Measurements from ENCODE around the gene KCNB1.
"Not testable (repeated sequence)": the region's sequence is repeated elsewhere in the genome, so short reads cannot be mapped to it uniquely, and the experiment has no call there.

The KCNB1 gene

DNA sequence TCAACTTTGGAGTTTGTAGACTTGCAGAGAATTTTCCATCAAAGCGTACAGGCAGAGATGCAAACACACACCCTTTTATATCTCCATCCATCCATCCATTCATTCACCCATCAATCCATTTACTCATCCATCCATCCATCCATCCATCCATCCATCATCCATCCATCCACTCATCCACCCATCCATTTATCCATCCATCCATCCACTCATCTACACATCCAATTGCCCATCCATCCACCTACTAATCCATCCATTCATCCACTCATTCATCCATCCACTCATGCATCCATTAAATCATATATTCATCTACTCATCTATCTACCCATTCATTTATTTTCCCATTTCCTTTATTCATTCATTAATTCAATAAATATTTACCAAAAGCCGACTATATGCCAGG lies 52.1 kb downstream of the KCNB1 start:
- no peak for DNase-seq

DNA sequence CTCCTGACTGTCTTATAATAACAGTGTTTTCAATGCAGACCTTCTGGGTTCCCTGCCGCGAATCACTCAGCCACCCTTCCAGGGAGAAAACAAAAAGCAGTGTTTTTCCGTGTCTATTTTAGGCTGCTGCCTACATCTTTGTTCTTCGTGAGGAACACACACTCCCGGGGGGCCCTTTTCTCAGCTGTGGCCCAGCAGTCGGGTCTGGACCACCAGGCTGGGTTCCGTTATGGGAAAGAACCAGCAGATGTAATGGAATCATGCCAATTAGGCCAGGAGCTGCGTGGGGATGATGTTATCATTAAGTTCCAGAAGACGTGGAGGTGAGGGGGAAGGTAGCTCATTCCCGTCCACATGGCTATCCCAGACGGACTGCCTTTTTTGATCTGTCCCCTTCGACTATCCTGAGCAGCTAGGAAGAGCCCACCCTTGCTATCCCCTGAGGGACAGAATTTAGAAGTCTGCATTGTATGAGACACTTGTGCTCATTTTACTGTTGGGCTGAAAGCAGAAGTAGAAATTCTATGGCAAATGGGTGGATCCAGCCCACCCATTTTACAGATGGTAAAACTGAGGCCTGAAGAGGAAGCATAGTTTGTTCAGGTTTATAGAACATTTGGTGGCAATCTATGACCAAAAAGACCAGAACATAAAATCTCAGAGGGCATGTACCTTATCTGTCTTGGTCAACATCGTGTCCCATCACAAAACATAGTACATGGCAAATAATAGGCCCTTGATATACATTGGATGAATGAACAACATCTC lies 54.5 kb downstream of the KCNB1 start:
- DNase-seq, result no peak

DNA sequence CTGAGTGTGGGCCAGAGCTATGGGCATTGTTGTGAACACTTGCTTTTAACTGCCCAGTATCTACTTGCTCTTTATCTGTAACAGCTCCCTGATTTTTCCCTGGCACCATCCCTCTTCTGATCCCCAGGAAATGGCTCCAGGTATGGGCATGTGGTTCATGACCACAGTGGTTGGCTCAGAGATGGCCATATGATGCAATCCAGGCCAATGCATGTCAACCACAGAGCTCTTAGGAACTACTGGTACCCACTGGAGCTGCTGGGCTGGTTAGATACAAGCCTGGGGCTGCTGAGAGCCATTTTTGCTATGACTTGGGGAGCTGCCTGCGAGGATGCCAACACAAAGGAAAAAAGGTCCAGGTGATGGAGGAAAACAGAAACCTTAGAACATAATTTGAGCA lies 55.6 kb downstream of the KCNB1 start:
- no peak for DNase-seq

DNA sequence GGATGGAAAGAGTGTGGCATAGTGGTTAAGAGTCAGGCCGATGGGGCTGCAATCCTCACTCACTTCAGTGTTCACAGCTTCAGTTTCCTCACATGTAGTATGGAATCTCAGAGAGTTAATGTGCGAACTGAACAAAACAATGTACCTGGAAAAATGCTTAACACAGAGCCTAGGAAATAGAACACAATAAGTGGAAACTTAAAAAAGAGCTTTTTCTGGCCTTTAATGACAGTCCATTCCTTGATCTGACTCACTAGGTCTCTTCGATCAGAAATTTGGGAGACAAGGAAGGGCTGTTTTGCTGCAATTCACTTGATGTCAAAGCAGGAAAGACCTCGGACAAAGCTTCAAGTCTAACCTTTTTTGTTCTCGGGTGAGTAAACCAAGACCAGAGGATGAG lies 56.1 kb downstream of the KCNB1 start:
- DNase-seq, result no peak

DNA sequence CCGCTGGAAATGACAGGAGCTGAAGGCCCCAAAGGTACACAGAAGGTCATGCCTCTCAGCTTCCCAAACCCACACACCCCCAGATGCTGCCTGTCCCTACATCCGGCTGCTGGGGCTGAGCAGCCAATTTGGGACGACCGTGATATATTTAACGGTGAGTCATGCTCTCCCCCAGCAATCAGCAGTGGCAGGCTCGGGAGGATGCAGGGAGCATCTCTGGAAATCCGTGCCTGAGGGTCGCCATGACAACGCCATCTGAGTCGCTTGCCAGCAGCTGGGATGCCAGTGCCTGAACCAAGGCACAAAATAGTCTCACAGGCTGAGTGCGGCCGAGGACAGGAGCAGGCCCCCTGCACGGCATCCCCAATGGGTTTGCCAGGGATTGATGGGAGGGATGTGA lies 57.9 kb downstream of the KCNB1 start:
- no peak for DNase-seq

DNA sequence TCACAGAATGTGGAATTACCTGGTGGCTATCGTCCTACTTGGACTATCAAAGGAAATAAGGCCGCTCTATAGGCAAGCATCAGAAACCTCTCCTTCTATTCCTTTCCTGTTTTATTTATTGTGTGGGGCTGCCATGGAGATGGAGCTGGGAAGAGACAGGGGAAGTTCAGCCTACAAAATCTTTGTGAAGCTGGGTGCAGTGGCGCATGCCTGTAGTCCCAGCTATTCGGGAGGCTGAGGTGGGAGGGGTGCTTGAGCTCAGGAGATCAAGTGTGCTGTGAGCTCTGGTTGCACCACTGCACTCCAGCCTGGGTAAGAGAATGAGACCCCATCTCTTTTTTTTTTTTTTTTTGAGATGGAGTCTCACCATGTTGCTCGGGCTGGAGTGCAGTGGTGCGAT lies 60.3 kb downstream of the KCNB1 start:
- no peak for DNase-seq

DNA sequence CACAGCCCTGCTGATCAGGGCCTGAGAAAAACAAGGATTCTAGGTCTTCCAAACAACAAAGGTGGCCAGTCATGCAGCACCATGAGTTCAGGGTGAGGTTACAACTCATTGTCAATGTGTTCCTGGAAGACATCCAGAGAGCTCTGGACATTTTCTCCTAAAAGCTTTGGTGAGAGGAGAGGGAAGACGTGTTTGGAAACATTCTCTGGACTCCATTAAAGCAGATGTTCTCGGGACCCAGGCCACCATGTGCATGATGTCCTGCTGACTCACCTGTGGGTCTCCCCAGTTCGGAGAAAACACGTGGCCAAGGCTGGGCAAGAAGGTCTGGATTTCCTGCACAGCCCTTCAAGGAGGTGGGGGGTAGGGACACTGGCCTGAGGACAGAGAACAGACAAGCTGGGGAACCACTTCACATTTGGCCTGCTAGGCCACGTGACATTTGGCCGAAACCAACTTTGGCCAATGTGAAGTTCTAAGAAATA lies 61.6 kb downstream of the KCNB1 start:
- no peak for DNase-seq

DNA sequence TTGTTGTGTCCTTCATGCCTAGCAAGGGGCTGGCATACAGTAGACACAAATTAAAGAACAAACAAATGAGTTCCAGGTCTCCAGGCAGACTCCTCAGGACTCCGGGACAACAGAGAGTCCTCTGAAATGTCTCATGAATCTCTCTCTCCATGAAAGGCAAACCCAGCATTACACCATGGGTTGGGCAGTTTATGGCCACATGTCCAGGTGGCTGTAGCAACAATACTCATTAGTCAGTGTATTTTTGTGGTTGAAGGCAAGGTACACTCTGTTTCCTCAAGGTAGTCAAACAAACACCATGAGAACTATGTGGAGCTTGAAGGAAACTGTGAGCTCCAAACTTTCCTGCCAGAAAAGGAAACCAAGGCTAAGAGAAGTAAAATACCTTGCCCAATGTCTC lies 62.2 kb downstream of the KCNB1 start:
- no peak for DNase-seq

DNA sequence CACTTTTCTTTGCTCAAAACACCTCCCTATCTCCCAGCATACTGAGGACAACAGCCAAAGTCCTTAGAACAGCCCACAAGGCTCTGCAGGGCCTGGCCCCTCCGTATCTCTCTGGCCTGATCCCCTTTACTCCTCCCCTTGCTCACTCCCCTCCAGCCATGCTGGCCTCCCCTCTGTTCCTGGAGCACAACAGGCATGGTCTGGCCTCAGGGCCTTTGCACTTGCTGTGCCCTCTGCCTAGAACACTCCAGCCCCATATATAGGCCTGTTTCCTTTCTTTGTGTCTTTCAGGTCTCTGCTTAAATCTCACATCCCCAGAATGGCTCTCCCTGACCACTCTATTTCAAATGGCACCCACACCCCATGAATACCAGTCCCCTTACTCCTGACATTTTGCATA lies 62.7 kb downstream of the KCNB1 start:
- DNase-seq, result no peak

DNA sequence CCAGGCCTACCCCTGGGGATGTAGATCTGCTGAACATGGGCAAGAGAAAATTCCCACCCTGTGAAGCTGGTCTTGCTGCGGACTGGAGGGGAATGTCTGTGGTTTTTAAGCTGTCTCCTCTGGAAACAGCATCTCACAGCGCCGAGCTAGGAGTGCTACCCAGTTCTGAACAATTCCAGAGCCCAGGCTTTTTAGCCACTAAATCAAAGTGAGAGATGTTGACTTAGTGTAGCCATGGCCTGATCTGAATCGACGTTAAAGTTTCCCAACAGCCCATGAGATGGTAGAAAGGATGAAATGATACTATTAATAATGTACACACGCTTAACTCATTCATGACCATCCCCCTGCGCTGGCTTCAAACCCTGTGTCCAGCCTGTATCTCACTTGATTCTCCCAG lies 63.7 kb downstream of the KCNB1 start:
- DNase-seq, result no peak

DNA sequence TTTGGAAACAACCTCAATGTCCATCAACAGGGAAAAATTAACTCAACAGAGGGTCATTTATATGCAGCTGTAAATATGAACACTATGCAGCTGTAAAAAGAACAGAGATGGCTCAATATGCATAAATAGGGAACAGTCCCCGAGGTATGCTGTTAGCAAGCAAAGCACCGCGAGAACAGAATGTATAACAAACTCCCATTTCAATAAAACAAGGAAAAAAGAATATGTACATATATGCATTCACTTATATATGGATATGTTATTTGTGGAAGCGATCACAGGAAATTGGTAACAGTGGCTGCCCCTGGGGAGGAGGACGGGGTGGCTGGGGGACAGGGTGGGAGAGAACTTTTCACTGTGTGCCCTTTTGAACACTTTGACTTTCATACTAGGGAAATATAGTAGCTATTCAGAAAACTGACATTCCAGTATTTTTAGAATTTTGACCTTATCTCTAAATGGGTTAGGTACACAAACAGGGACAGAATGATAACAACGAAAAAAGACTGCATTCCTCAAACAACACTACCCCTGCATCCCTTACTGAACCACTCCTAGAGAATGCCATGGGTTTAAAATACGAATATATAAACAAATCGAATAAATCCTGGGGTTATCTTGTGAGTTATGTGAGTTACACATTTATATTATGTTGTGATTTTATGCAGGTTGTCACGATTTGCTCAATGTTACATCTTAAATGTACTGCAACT lies 64.5 kb downstream of the KCNB1 start:
- DNase-seq, result no peak

DNA sequence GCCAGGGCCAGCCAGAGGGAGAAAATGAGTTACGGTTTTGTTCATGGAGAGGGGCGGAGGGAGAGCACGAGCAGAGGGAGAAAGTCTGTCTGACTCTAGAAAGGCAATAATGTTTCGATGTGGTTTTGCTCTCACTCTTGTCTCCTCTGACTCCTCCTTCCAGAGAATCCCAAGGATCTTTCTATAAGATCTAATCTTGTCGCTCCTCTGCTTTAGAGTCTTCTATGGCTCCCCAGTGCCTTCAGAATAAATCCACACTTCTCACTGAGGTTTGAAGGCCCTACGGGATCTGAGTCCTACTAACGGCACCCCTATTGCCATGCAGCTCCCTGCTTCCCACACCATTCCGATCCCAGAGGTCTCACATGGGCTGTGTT lies 66.8 kb downstream of the KCNB1 start:
- DNase-seq, result no peak

DNA sequence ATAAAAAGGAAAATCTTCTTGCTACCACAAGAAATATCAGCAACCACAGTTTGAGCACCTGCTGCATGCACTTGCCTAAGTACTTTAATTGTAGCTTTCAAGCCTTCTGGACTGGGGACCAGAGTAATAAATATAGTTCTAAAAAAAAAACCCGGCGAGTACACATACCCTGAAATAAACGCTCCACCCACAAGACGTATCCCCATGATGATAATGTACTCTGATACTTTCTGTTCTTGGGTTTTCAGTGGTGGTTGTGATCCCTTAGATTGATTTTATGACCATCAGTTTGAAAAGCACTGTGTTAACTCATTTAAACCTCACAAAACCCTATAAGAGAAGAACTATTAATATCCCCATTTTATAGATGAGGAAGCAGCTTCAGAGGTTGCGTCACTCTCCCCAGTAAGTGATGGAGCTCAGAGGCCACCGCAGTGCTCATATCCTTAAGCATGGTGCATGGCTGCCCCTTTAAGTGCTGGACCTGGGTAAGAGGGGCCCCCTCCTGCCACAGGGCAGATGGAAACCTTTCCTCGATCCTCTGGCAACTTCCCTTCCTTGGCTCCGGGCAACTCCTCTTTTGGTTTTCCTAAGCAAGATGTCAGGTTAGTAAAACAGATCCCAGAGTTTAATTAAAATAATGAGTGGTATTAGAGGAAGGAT lies 67.3 kb downstream of the KCNB1 start:
- DNase-seq, result no peak

DNA sequence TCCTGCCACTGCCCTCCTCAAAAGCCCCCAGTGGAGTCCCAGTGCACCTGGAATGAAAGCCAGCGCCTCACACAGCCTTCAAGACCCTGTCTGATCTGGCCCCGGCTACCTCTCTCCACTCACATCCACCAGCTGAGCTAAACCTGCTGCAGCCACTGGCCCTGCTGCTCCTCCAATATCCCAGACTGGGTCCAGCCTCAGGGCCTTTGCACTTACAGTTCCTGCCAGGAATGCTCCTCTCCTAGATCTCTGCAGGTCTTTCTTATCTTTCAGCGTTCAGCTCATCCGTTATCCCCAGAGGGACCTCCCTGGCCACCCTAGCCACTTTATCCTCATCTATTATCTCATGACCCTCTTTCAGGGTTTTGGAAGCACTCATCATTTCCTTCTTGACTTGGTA lies 68.8 kb downstream of the KCNB1 start:
- DNase-seq, result no peak

DNA sequence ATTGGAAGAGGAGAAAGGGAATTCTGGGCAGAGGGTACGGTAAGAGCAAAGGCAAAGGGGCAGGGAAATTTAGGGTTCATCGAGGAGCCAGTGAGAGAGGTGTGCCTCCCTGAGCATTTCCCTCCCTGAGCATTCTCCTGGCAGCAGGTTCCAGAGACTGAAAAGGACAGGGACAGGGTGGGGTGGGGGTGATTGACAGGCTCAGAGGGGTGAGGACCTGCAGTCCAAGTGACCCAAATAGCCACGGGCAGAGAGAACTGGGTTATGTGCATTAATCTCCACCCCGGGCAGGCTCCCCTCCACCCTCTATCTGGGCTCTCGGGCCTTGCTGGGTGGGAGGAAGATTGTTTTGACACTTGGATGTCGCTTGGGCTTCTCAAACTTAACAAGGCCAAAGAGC lies 69.5 kb downstream of the KCNB1 start:
- DNase-seq, result no peak

DNA sequence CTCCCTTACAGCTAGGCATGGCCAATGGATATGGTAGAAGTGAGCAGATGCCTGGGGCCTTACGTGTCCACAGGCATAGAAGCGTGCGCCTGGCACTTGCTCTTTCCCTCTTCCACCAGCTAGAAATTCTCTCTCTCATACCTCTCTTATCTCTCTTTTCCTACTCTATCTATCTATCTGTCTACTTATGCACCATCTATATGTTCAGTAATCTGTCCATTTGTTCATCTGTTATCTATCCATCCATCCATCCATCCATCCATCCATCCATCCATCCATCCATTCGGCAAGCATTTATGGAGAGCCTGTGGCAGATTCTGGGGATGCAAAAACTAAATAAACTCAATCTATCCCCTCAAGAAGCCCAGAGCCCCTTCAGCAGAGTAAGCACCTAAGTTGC lies 70.2 kb downstream of the KCNB1 start:
- no peak for DNase-seq

DNA sequence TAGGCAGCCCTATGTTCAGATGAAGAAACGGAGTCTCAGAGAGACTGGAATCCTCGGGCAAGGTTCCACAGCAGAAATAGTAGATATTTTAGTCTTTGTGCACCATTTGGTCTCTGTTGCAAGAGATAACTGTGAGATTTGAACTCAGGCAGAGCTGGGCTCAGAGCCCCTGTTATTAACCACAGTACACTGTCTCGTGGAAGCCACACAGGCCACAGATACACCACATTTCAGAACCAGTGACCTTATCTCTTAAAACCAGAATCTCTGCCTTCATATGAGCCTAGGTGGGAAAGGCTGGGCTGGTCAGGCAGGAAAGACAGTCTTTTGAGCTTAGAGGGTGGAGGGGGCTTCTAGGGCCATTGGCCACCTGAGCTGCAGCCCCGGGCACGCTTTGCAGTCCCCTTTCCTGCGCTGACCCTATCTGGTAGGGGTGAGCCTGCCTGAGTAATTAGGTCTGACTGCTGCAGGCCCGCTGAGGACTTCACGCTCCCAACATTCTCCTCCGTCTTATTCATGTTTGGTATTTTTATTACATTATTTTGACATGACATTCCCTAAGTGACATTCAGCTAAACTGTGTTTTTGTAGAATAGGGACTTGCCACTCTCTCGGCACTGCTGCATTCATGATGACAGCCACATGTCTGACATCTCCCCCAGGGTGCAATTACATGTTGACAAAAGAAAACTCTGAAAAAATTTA lies 71.1 kb downstream of the KCNB1 start:
- DNase-seq, result no peak

DNA sequence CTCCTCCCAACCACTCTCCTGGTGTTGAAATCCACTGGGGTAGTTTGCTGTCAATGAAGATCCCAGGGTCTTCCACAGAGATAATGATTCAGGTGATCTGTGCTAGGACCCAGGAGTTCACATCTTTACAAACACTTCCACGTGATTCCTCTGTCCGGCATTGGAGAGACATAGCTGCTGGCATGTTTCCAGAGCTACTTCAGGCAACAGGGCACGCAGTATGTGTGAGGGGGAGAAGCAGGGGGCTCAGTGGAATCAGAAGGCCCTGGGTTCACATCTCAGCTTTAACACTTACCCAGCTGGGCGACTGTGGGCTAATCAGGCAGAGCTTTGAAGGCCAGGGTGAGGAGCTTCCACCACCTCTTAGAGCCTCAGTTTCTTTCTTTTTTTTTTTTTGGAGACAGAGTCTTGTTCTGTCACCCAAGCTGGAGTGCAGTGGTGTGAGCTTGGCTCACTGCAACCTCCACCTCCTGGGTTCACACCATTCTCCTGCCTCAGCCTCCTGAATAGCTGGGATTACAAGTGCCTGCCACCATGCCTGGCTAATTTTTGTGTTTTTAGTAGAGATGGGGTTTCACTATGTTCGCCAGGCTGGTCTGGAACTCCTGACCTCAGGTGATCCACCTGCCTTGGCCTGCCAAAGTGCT lies 72.4 kb downstream of the KCNB1 start:
- not testable (repeated sequence) for DNase-seq

DNA sequence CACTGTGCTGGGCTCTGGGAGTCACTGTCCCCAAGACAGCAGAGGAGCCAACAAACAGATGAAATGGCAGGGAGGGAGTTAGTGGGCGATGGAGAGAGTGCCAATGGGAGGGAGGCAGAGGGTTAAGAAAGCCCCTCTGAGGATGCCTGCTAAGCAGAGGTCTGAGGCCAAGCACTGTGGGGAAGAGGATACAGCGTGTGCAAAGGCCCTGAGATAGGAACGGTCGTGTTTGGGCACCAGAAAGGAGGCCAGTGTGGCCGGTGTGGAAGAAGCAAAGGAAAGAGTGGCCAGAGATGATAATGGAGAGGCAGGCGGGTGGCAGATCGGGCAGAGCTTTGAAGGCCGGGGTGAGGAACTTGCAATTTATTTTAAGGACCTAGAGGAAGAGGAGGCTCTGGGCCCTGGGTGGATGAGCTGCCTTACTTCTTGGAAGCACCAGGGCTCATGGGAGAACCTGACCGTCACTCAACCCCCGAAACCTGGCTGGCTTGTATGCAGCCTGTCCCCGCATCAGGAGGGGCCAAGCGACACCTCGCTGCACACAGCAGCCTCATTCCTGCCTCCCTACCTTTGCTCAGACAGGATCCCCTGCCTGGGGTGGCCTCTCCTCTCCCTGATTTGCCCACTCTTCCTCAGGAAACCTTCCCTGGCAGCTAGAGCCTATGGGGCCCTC lies 73.0 kb downstream of the KCNB1 start:
- DNase-seq, result no peak

DNA sequence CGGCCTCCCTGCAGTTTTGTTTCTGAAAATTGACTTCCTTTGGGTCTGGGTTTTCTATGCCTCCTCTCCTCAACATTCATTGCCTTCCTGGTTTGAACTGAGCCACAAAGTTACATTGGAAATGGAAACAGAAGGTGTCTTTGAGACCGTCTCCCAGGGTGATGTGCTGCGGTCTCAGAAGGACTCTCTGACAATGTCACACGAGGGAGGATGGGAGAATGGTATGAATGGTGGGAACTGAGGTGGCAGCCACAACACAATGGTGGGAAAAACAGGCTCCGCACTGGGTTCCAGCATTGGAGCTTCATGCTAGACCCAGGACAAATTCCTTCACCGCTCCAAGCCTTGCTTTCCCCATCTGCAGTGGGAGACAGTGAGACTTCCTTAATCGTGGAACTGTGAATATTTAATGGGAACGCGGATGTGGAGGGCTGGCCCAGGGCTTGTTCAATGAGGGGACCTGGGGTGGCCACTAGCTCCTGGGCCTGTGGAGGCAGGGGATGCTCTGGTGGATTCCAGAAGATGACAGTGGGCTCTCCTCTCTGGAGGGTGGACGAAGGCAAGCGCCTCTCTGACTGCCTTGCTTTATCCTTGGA lies 73.9 kb downstream of the KCNB1 start:
- DNase-seq, result no peak

DNA sequence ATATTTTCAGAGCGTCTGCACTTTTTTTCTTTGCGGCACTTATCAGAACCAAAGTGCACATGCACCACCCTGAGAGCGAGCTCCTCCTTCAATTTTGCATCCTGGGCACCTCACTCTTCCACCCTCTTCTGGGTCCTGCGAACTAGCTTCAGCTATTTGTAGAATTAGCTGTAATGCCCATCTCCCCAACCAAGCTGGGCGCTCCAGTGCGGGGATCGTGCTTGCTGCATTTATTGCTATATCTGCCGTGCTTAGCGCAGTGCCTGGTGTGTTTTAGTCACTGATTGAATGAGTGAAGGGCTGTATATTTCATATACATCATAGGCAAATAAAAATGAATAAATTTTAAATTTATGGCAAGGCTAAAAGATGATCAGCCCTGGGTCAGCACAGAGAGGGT lies 75.8 kb downstream of the KCNB1 start:
- no peak for DNase-seq

DNA sequence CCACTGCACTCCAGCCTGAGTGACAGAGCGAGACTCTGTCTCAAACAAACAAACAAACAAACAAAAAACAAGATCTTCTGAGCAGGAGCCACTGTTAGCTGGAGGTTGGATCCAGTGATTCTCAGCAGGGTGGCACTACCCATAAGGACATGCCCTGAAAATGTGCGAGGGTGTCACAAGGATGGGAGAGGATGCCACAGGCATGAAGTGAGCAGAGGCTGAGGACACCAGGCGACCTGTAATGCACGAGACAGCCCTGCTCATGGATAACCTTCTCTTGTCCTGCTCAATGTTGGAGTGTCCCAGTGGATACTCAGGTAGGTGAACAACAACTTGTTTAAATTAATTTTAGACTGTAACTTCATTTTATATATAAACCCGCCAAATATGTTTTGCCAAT lies 76.8 kb downstream of the KCNB1 start:
- no peak for DNase-seq

All from NCI-H1436 (cell line).